ENCODE measurements around the gene MMP8.
A peak's percentile ranks its signal among the peaks of the same experiment; 100 is the strongest.
"Not testable (repeated sequence)": the region's sequence is repeated elsewhere in the genome, so short reads cannot be mapped to it uniquely, and the experiment has no call there.

Gene MMP8

GRCh38 chr11:102724904-102725500 is at the start of gene MMP8:
MMP8 (minus strand) TSS chr11:102724954; CDS start chr11:102724855, 99 bp downstream.
- no peak for DNase-seq

- DNase-seq: no peak
These were observed 48.6 kb upstream of the MMP8 start for GRCh38 chr11:102773386-102773785.

- DNase-seq: no peak
These were observed 46.6 kb upstream of the MMP8 start for GRCh38 chr11:102771351-102771750.

GRCh38 chr11:102770191-102770590 is 45.4 kb upstream of the MMP8 start:
- DNase-seq: no peak

GRCh38 chr11:102767800-102768199 is 43.0 kb upstream of the MMP8 start:
- DNase-seq: no peak

- DNase-seq: no peak
These were observed 38.7 kb upstream of the MMP8 start for GRCh38 chr11:102763440-102763839.

- DNase-seq: no peak
These were observed 37.6 kb upstream of the MMP8 start for GRCh38 chr11:102762361-102762767.

GRCh38 chr11:102761646-102762238 is 37.0 kb upstream of the MMP8 start:
- DNase-seq: peak; percentile 24

- DNase-seq: peak; percentile 36
These were observed 35.7 kb upstream of the MMP8 start for GRCh38 chr11:102760344-102761035.

GRCh38 chr11:102757823-102758549 is 33.2 kb upstream of the MMP8 start:
- DNase-seq: no peak

GRCh38 chr11:102753267-102753666 is 28.5 kb upstream of the MMP8 start:
- no peak for DNase-seq

GRCh38 chr11:102751673-102752072 is 26.9 kb upstream of the MMP8 start:
- DNase-seq: no peak

- no peak for DNase-seq
These were observed 24.5 kb upstream of the MMP8 start for GRCh38 chr11:102749101-102749722.

- DNase-seq: not testable (repeated sequence)
These were observed 22.2 kb upstream of the MMP8 start for GRCh38 chr11:102746746-102747578.

GRCh38 chr11:102734650-102735049 is 9.9 kb upstream of the MMP8 start:
- peak; percentile 4 for DNase-seq

GRCh38 chr11:102733232-102733875 is 8.6 kb upstream of the MMP8 start:
- DNase-seq: peak; percentile 6

- DNase-seq: not testable (repeated sequence)
These were observed 6.2 kb upstream of the MMP8 start for GRCh38 chr11:102730944-102731343.

- DNase-seq: peak; percentile 62
These were observed 5.4 kb upstream of the MMP8 start for GRCh38 chr11:102729849-102730815.

GRCh38 chr11:102727890-102728289 is 3.1 kb upstream of the MMP8 start:
- no peak for DNase-seq

- DNase-seq: no peak
These were observed 1.9 kb downstream of the MMP8 start for GRCh38 chr11:102722821-102723220.

Measured in eye (tissue), 1 donor.